AML-193 (cell line): ENCODE data around the gene GTF2H4.
A peak's percentile ranks its signal among the peaks of the same experiment; 100 is the strongest.
"Not testable (repeated sequence)": the region's sequence is repeated elsewhere in the genome, so short reads cannot be mapped to it uniquely, and the experiment has no call there.

ENCODE experiments used
- DNase-seq, 2 experiments: peaks; one replicate each; lab custom pipeline; 2025; lab: John Stamatoyannopoulos, UW

The GTF2H4 gene

DNA sequence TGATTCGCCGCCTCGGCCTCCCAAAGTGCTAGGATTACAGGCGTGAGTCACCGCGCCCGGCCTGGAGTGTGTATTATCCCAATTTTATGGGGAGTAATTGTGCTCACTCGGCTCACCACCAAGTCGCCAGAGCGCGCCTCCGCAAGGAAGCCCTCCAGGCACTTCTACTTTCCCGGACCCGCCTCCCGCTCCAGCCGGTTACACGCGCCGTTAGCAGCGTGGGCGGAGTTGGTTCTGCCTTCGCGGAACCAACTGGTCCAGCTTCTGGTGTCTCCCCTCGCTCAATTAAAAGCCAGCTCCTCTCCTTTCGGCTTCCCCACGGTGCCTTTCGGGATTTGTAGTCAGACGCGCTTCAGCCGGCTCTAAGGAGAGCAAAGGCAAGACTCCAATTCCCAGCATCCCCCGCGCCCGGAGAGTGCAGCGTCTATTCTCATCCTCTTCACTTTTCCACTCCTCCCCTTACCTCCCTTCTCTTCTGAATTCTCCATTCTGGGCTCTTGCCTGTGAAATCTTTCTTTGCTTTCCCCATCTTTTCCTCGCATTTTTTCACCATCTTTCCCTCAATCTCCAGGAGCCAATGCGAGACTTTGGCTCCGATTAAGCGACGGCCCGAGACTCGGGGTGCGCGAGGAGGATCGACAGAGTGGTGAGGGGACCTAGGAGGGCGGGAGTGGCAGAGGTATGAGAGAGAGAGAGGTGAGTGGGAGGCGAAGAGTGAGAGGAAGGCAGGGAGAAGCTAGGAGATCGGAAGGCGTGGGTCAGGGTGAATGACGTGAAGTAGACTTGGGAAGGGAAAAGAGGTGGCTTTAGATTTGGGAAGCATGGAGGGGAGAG, at the start of gene GTF2H4:
TSS of gene GTF2H4 (plus strand) at position 450 of the 834 bp plus-strand sequence.
- DNase-seq, result peak; percentile 99

- DNase-seq, result not testable (repeated sequence)
Measured at GRCh38 chr6:30859726-30860125, 48.3 kb upstream of the GTF2H4 start.

DNA sequence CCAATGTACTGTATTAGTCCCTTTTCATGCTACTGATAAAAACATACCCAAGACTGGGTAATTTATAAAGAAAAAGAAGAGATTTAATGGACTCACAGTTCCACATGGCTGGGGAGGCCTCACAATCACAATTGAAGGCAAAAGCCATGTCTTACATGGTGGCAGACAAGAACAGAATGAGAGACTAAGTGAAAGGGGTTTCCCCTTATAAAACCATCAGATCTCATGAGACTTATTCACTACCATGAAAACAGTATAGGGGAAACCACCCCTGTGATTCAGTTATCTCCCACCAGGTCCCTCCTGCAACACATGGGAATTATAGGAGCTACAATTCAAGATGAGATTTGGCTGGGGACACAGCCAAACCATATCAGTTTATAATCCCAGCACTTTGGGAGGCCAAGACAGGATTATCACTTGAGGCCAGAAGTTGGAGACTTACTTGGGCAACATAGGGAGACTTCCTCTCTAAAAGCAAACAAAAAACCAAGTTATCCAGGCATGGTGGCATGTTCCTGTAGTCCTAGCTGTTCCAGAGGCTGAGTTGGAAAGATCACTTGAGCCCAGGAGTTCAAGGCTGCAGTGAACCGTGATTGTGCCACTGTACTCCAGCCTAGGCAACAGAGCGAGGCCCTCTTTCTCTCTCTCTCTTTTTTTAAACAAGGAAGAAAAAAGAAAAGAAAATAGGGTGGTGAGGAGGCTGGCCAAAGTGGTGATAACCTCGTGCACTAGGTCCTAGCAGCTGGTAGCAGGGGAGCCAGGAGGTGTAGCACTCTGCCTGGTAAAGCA, 46.6 kb upstream of the GTF2H4 start:
- no peak for DNase-seq

DNA sequence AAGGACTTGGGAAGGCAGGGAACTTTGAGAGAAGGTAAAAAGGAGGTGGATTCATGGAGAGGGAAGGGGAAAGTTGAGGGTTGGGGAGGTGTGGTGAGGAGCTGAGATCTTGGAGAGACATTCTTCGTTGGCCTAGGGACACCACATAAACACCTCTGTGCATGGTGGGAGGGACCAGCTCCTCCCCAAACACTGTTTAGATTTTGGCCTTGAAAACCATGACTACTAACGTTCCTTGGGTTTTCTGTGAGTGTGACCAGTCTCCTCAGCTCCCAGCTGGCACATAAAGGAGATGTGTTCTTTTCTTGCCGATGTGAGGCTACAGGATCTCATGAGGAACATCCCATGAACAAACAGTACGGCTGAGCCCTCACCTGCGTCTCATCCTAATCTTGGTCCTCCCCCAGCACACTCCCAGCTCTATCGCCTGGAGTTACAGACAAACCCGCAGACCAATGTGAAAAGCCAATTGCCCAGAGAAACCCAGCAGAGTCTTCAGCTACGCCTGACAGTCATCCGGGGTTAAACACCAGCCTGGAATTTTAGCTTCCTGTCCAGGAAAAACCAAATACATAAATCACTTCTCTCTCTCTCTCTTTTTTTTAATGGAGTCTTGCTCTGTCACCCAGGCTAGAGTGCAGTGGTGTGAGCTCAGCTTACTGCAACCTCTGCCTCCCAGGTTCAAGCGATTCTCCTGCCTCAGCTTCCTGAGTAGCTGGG, 45.7 kb upstream of the GTF2H4 start:
- DNase-seq, result no peak

DNA sequence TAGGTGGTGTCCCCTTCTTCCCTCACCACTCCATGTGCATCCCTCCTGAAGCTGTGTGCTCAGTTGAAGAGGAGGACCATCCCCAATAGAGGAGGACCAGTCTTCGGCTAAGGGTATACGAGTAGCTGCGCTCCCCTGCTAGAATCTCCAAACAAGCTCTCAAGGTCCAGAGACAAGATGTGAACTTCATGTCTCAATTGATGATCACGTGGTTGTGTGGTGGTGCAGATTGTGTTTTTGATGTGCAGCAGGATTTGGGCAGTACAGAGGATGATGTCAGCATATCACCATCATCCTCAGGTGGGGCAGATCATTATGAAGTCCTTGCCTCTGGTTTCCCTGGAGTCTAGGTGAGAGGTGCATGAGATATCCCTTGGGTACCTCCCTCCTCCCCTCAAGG, 43.7 kb upstream of the GTF2H4 start:
- DNase-seq, result no peak

GRCh38 chr6:30869241-30869749, 38.7 kb upstream of the GTF2H4 start:
- DNase-seq, result not testable (repeated sequence)

- no peak for DNase-seq
Measured at GRCh38 chr6:30870546-30870945, 37.5 kb upstream of the GTF2H4 start.

- no peak for DNase-seq
Measured at GRCh38 chr6:30871592-30872183, 36.3 kb upstream of the GTF2H4 start.

GRCh38 chr6:30873137-30873640, 34.8 kb upstream of the GTF2H4 start:
- DNase-seq, result no peak

- not testable (repeated sequence) for DNase-seq
Measured at GRCh38 chr6:30873795-30874194, 34.2 kb upstream of the GTF2H4 start.

- DNase-seq, result no peak
Measured at GRCh38 chr6:30875244-30876038, 32.6 kb upstream of the GTF2H4 start.

DNA sequence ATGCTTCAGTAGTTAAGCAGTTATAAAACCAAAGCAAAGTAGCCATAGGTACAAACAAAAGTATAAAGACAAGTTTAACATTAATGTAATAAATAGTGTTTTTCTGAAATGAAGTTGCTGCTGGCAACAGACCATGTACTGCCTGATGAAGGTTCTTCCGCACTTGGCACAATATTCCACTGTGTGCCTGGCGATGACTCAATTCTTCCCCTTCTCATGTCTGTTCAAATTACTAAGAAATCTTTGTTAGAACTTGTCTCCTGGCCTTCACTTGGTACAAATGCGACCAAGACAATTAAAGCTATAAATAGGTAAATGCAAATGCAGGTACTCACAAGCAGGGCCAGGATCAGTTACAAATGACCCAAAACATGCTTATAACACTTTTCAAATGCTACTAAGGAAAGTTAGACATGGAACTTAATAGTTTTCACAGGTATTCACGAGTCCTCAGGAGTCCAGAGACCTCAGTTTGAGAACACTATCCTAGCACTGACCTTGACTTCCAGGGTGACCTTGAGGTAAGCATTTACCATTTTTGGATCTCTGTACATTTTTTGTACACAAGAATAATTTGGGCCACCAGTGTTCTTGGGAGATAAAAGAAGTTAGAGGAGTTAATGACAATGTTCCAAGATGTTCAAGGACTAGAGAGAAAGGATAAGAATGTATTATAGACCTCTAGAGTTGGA, 31.8 kb upstream of the GTF2H4 start:
- DNase-seq, result no peak

DNA sequence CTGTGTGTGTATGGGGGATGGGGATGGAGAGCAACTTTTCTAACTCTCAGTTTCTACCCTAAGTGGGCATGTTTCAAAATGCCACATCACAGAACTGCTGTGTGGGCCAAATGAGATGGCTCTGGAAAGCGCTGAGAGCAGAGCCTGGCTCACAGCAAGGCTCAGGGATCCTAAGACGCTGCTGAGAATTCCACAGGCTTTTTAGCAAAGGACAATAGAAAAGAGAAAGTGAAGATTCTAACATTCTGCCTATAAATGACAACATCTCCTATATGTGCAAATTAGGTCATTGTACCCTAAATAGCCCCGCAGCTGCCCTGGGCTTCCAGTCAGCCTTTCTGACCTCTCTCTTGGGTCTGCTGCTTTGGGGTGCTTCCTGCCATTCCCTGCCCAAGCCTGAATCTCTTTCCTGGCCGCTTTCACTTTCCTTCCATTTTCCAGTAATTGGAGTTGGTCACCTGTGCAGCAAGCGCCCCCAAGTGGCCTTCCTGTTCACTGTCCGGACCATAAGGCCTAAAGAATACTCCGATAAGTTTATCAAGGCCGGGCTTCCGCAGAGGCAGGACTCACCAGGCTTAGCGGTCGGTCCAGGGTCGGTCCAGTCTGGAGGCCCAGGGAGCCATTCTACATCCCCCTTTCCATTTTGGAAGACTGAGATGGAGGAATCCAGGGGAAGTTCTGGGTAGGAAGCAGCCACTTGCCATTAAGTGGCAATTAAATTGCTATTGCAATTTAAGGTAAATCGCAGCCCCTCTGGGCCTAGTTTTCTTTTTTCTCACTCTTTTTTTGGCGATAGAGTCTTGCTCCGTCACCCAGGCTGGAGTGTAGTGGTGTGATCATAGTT, 30.4 kb upstream of the GTF2H4 start:
- peak; percentile 63 to 72 for DNase-seq

GRCh38 chr6:30879684-30880427, 28.2 kb upstream of the GTF2H4 start:
- DNase-seq, result no peak

- no peak for DNase-seq
Measured at GRCh38 chr6:30880698-30881252, 27.2 kb upstream of the GTF2H4 start.

- DNase-seq, result no peak
Measured at GRCh38 chr6:30881392-30882203, 26.4 kb upstream of the GTF2H4 start.

GRCh38 chr6:30882204-30882758, 25.7 kb upstream of the GTF2H4 start:
- DNase-seq, result no peak
